Left lung (tissue), 10 donors: ENCODE results near the gene LRMDA. TPM values are rescaled to one million over a fixed set of nuclear protein-coding genes. Genes with fewer than 3 reads are reported as not detected.

Experiments used
- ATAC-seq: fragments of 200-7000 bp; cut with Tn5 transposase; one replicate; pipeline ENCODE4 v1.9.1; 2020; ENCODE audit warnings: moderate library complexity
- DNase-seq, 4 donors: peaks; one replicate each; pipeline ENCODE4 v3.0.0-alpha.2; 2013 to 2020
- H3K27ac ChIP-seq, 2 donors: fragments of 200-600 bp; sonication (generic) in 1 of 2; one replicate each; pipeline versions ENCODE4 v1.5.0 to v1.8.0; 2020 to 2021
- H3K27me3 ChIP-seq, 2 donors: fragments of 200-600 bp; sonication (generic) in 1 of 2; one replicate each; pipeline versions ENCODE4 v1.5.0 to v1.8.0; 2020 to 2021
- H3K36me3 ChIP-seq, 2 donors: fragments of 200-600 bp; sonication (generic) in 1 of 2; one replicate each; pipeline versions ENCODE4 v1.5.0 to v1.8.0; 2020 to 2021
- H3K4me1 ChIP-seq, 2 donors: fragments of 200-600 bp; one replicate each; pipeline ENCODE4 v1.8.0; 2021
- H3K4me3 ChIP-seq, 2 donors: fragments of 200-600 bp; sonication (generic) in 1 of 2; one replicate each; pipeline versions ENCODE4 v1.5.0 to v1.8.0; 2020 to 2021; ENCODE audit warnings: mild to moderate bottlenecking in 1 of 2
- H3K9me3 ChIP-seq, 2 donors: fragments of 200-600 bp; sonication (generic) in 1 of 2; one replicate each; pipeline versions ENCODE4 v1.5.0 to v1.8.0; 2020 to 2021
- CTCF ChIP-seq, 2 donors: fragments of 200-600 bp; sonication (generic) in 1 of 2; IDR thresholded peaks; one replicate each; pipeline versions ENCODE4 v1.5.0 to v1.8.0; 2021; ENCODE audit warnings: antibody characterized with exemption in 2 of 2
- intact Hi-C, 2 donors: fragments of 100-400 bp; cut with DNase I; formaldehyde crosslinking; loops; one replicate each; pipeline versions ENCODE4 v1.11.2 to v1.14.2; 2022
- polyA plus RNA-seq, 6 donors: library from polyadenylated mRNA; unstranded; fragments of 120-200 nt; gene quantifications; one replicate each; pipeline ENCODE4 v1.2.1, GENCODE V29; 2013; ENCODE audit not compliant: insufficient read length in 6 of 6
- total RNA-seq, 2 donors: library from RNA; stranded (reverse); fragmentation: NEBNext Ultra II Directional; extraction: Animal tissue kit (Norgen Biotek cat#: 25700); gene quantifications; one replicate each; pipeline ENCODE4 v1.2.1, GENCODE V29; 2021
- donor health status: DM: no; HTN: yes; CAD: no.
- donor health status: DM: no; HTN: no; CAD: no.

Gene LRMDA
- total and polyA plus RNA-seq, 8 donors, result 13.9 to 23.6 (median 18.7) TPM

GRCh38 chr10:76542307-76542930 is 1111.0 kb downstream of the LRMDA start:
- peaks cover 3 to 4% of the 10 kb centered on the region in 2 donors for H3K4me1 ChIP-seq
- no peak for TF ChIP-seq CTCF (IDR thresholded peaks at IDR 0.05)
- intact Hi-C loops, result no loop called here
- no peaks in the 10 kb centered on the region for H3K27me3 ChIP-seq
- no peaks in the 10 kb centered on the region for H3K36me3 ChIP-seq
- no peaks in the 10 kb centered on the region for H3K9me3 ChIP-seq
- no peak overlapping the region for H3K4me3 ChIP-seq
- DNase-seq (no peak), ATAC-seq (no peak)
- H3K27ac ChIP-seq, result no peak overlapping the region

- H3K4me1 ChIP-seq, result peaks cover 3 to 4% of the 10 kb centered on the region in 2 donors
- intact Hi-C loops, result no loop called here
Observed at GRCh38 chr10:76543655-76544054, 1112.2 kb downstream of the LRMDA start.

DNA sequence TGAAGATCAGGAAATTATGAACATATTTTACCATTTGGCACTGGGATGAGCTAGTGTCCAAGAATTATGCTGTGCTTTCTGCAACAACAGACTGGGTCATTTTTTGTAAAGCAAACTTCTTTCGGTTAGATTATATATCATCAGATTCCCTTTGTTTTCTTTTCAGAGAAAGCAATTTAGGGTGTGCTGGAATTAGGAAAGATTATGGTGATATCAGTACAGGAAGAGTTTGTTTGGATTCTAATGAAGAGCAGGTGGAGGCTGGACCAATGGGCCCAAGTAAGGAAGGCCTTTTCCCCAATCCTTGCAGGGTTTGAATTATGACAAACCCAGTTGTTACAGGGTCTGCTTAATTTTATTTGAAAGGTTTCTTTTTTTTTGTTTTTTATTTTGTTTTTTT is 1113.4 kb downstream of the LRMDA start:
- ATAC-seq (no peak), DNase-seq (no peak)
- H3K27me3 ChIP-seq, result no peaks in the 10 kb centered on the region
- H3K4me3 ChIP-seq, result no peak overlapping the region
- no peaks in the 10 kb centered on the region for H3K9me3 ChIP-seq
- no peak overlapping the region for H3K27ac ChIP-seq
- no peak for TF ChIP-seq CTCF (IDR thresholded peaks at IDR 0.05)
- no peaks in the 10 kb centered on the region for H3K36me3 ChIP-seq
- intact Hi-C loops, result no loop called here
- H3K4me1 ChIP-seq, result peaks cover 3 to 4% of the 10 kb centered on the region in 2 donors

More at GRCh38 chr10:76543655-76544054, 1112.2 kb downstream of the LRMDA start:
- no peak for TF ChIP-seq CTCF (IDR thresholded peaks at IDR 0.05)
- no peak for DNase-seq
- Histone ChIP-seq H3K27me3 (no peaks in the 10 kb centered on the region), H3K36me3 (no peaks in the 10 kb centered on the region), H3K27ac (no peak overlapping the region), H3K9me3 (no peaks in the 10 kb centered on the region), H3K4me3 (no peak overlapping the region)
- ATAC-seq, result no peak

- Histone ChIP-seq H3K4me3 (no peak overlapping the region), H3K36me3 (no peaks in the 10 kb centered on the region), H3K27ac (no peak overlapping the region), H3K4me1 (peaks cover 3 to 11% of the 10 kb centered on the region in 2 donors), H3K9me3 (no peaks in the 10 kb centered on the region), H3K27me3 (no peaks in the 10 kb centered on the region)
- intact Hi-C loops, result no loop called here
- no peak for DNase-seq
- TF ChIP-seq CTCF (IDR thresholded peaks at IDR 0.05), result no peak
- peak; percentile 39 for ATAC-seq
Observed at GRCh38 chr10:76546411-76546810, 1115.0 kb downstream of the LRMDA start.

DNA sequence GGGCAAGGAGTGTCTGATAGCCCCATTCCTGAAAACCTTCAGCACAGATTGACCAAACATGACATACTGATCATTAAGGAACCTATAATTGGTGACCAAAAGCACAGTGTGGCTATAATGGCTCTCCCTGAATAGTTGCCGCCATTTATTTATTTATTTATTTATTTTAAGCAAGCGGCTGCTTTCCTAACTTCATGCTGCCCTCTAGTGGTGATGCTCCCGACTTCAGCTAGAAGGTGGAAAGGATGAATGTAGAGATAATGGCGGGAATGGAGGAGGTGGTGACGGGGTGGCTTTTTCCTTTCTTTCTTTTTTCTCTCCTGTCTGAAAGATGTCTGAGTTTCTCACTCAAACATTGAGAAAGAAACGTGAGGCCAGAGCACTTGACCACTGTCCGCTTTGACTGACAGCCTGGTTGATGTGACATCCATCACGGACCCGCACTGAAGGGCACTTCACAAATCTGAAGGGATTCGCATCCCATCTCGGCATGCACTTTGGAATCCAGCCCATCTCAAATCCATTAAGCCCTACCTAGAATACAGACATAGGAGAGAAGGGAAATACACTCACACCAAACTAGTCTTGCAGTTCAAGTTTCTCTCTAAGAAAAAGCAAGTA is 1116.0 kb downstream of the LRMDA start:
- intact Hi-C loops, result no loop called here
- TF ChIP-seq CTCF (IDR thresholded peaks at IDR 0.05), result peak; percentile 69 to 76
- no peaks in the 10 kb centered on the region for H3K27me3 ChIP-seq
- H3K4me1 ChIP-seq, result peaks cover 3 to 11% of the 10 kb centered on the region in 2 donors
- no peaks in the 10 kb centered on the region for H3K36me3 ChIP-seq
- ATAC-seq (peak; percentile 93), DNase-seq (peak in 2 of 4 donors; percentile 71 to 84)
- no peaks in the 10 kb centered on the region for H3K9me3 ChIP-seq
- no peak overlapping the region for H3K4me3 ChIP-seq
- H3K27ac ChIP-seq, result no peak overlapping the region
